NB4 (cell line): ENCODE data around the gene DENND4C.
"Not testable (repeated sequence)": the region's sequence is repeated elsewhere in the genome, so short reads cannot be mapped to it uniquely, and the experiment has no call there.

Source experiments
- DNase-seq: peaks from one replicate; pipeline ENCODE4 v3.0.0; 2010; ENCODE audit warnings: low read depth
- H3K4me3 ChIP-seq: one replicate; pipeline ENCODE4 v1.5.1; 2011; ENCODE audit warnings: mild to moderate bottlenecking, low read depth, low read length, moderate library complexity
- MYC ChIP-seq: IDR thresholded peaks from 2 replicates; pipeline ENCODE4 v1.6.1; 2011; ENCODE audit warnings: low read depth, low read length
- POLR2A ChIP-seq: IDR thresholded peaks from 2 replicates; pipeline ENCODE4 v1.6.1; 2011; ENCODE audit warnings: mild to moderate bottlenecking; ENCODE audit not compliant: insufficient read length; ENCODE audit errors: extremely low read depth
- TF ChIP-seq, protein P1 (sequence below): IDR thresholded peaks from 2 replicates; pipeline ENCODE4 v1.6.1; 2011; ENCODE audit warnings: low read depth, low read length
- TF ChIP-seq, protein P2 (sequence below): IDR thresholded peaks from one replicate; pipeline ENCODE4 v1.5.1; 2012; ENCODE audit warnings: low read depth, low read length

The DENND4C gene

GRCh38 chr9:19186232-19186631 lies 44.3 kb upstream of the DENND4C start:
- no peak for DNase-seq
- H3K4me3 ChIP-seq = no peak overlapping the region

DNA sequence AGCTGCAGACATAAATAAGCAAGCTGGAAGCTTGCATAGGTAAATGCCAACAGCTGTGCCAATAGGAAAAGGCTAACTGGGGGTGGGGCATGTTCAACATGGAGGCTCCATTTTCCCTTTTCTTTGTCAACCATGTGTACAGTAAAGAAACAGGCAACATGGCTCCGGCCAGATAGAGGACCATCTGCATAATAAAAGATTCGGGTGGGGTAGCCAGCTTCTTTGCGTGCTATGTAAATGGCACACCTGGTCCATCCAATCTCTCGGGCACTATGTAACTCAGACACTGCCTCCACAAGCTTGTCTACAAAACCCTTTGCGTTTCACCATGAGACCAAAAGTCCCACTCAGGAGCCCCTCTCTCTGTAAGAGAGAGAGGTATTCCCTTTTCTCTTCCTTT lies 41.7 kb upstream of the DENND4C start:
- DNase-seq = no peak
- no peak for TF ChIP-seq MYC
- TF ChIP-seq, protein P1, sequence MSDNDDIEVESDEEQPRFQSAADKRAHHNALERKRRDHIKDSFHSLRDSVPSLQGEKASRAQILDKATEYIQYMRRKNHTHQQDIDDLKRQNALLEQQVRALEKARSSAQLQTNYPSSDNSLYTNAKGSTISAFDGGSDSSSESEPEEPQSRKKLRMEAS = no peak
- no peak for TF ChIP-seq POLR2A
- TF ChIP-seq, protein P2, sequence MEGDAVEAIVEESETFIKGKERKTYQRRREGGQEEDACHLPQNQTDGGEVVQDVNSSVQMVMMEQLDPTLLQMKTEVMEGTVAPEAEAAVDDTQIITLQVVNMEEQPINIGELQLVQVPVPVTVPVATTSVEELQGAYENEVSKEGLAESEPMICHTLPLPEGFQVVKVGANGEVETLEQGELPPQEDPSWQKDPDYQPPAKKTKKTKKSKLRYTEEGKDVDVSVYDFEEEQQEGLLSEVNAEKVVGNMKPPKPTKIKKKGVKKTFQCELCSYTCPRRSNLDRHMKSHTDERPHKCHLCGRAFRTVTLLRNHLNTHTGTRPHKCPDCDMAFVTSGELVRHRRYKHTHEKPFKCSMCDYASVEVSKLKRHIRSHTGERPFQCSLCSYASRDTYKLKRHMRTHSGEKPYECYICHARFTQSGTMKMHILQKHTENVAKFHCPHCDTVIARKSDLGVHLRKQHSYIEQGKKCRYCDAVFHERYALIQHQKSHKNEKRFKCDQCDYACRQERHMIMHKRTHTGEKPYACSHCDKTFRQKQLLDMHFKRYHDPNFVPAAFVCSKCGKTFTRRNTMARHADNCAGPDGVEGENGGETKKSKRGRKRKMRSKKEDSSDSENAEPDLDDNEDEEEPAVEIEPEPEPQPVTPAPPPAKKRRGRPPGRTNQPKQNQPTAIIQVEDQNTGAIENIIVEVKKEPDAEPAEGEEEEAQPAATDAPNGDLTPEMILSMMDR = no peak
- no peak overlapping the region for H3K4me3 ChIP-seq

More at GRCh38 chr9:19186232-19186631, 44.3 kb upstream of the DENND4C start:
- TF ChIP-seq MYC (no peak), POLR2A (no peak)
- TF ChIP-seq, protein P1 = no peak
- TF ChIP-seq, protein P2 = no peak

- TF ChIP-seq MYC (no peak), POLR2A (no peak)
- TF ChIP-seq, protein P1 = no peak
- TF ChIP-seq, protein P2 = no peak
- no peak for DNase-seq
- H3K4me3 ChIP-seq = no peak overlapping the region
These were observed 38.1 kb upstream of the DENND4C start for GRCh38 chr9:19192202-19193028.

- DNase-seq = no peak
- H3K4me3 ChIP-seq = no peak overlapping the region
- TF ChIP-seq, protein P1 = no peak
- TF ChIP-seq, protein P2 = no peak
- no peak for TF ChIP-seq POLR2A
- TF ChIP-seq MYC = no peak
These were observed 37.5 kb upstream of the DENND4C start for GRCh38 chr9:19193029-19193324.

DNA sequence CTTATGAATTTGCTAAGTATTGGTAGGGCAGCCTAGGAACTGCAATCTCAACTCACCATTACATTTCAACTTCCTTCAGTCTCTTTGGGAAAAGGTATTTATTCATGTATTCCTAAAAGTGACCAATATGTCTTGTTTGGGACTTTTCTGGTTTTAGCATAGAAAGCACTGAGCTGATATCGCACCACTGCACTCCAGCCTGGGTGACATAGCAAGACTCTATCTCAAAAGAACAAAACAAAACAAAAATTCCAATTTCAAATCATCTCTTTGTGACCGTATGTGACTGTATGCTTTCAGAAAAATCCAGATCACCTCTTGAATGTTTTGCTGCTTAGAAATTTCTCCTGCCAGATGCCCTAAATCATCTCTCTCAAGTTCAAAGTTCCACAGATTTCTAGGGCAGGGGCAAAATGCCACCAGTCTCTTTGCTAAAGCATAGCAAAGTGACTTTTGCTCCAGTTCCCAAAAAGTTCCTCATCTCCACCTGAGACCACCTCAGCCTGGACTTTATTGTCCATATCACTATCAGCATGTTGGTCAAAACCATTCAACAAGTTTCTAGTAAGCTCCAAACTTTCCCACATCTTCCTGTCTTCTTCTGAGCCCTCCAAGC lies 37.0 kb upstream of the DENND4C start:
- DNase-seq, H3K4me3 ChIP-seq: not testable (repeated sequence)

GRCh38 chr9:19198406-19198805 lies 32.1 kb upstream of the DENND4C start:
- no peak for TF ChIP-seq MYC
- TF ChIP-seq POLR2A = no peak
- TF ChIP-seq, protein P2 = no peak
- TF ChIP-seq, protein P1 = no peak
- DNase-seq = no peak
- no peak overlapping the region for H3K4me3 ChIP-seq
